COLO668 (cell line): ENCODE data around the gene KANK2.
"Not testable (repeated sequence)": the region's sequence is repeated elsewhere in the genome, so short reads cannot be mapped to it uniquely, and the experiment has no call there.

Experiments used
- DNase-seq: peaks from one replicate; lab custom pipeline; 2025; ENCODE audit not compliant: unreplicated experiment; lab: John Stamatoyannopoulos, UW

Gene KANK2

GRCh38 chr19:11175920-11176319 lies 21.4 kb downstream of the KANK2 start:
- DNase-seq, result no peak

GRCh38 chr19:11174336-11174735 lies 23.0 kb downstream of the KANK2 start:
- DNase-seq, result no peak

- DNase-seq, result no peak
Measured at GRCh38 chr19:11173516-11174155, 23.7 kb downstream of the KANK2 start.

- DNase-seq, result no peak
Measured at GRCh38 chr19:11172576-11172975, 24.8 kb downstream of the KANK2 start.

- no peak for DNase-seq
Measured at GRCh38 chr19:11171144-11171543, 26.2 kb downstream of the KANK2 start.

- no peak for DNase-seq
Measured at GRCh38 chr19:11169896-11170678, 27.3 kb downstream of the KANK2 start.

- no peak for DNase-seq
Measured at GRCh38 chr19:11168568-11168967, 28.8 kb downstream of the KANK2 start.

GRCh38 chr19:11166281-11167142 lies 30.8 kb downstream of the KANK2 start:
- DNase-seq, result no peak

- no peak for DNase-seq
Measured at GRCh38 chr19:11165486-11166030, 31.8 kb downstream of the KANK2 start.

- no peak for DNase-seq
Measured at GRCh38 chr19:11164879-11165406, 32.4 kb downstream of the KANK2 start.

- DNase-seq, result no peak
Measured at GRCh38 chr19:11164296-11164695, 33.0 kb downstream of the KANK2 start.

GRCh38 chr19:11160440-11160768 lies 36.9 kb downstream of the KANK2 start:
- DNase-seq, result not testable (repeated sequence)

GRCh38 chr19:11159598-11160439 lies 37.5 kb downstream of the KANK2 start:
- DNase-seq, result no peak

- DNase-seq, result peak; percentile 95
Measured at GRCh38 chr19:11155373-11156120, 41.8 kb downstream of the KANK2 start, which contains the start of gene SPC24. SPC24 (minus strand) TSS chr19:11155782; CDS start chr19:11155776, 6 bp downstream.

- no peak for DNase-seq
Measured at GRCh38 chr19:11154683-11155047, 42.7 kb downstream of the KANK2 start.

GRCh38 chr19:11152318-11153062 lies 44.9 kb downstream of the KANK2 start:
- DNase-seq, result no peak

GRCh38 chr19:11151181-11151580 lies 46.2 kb downstream of the KANK2 start:
- DNase-seq, result no peak

- DNase-seq, result no peak
Measured at GRCh38 chr19:11148001-11148400, 49.3 kb downstream of the KANK2 start.

GRCh38 chr19:11145536-11145924 lies 51.8 kb downstream of the KANK2 start:
- DNase-seq, result no peak
